HepG2 (cell line): ENCODE results near the gene DNAJC8. TPM values are rescaled to one million over a fixed set of nuclear protein-coding genes. Genes with fewer than 3 reads are reported as not detected.

ENCODE experiments used
- ATAC-seq: fragments of 200-7000 bp; cut with Tn5 transposase; 3 replicates; pipeline ENCODE4 v1.9.1; 2020; ENCODE audit warnings: mild to moderate bottlenecking, moderate library complexity
- BruUV-seq: library from RNA; stranded (reverse); fragments of 400-500 nt; replicated peaks from 2 replicates; lab custom pipeline; 2021; lab: Mats Ljungman, UMichigan
- CTCF ChIA-PET: fragments of 300-600 bp; formaldehyde crosslinking; extraction: SDS; loops from one replicate; lab custom pipeline; 2021; ENCODE audit warnings: low total read pairs, inconsistent platforms, low intra/inter-chr PET ratio; lab: Yijun Ruan, JAX
- POLR2A ChIA-PET: fragments of 350-600 bp; sonication (Branson Sonifier 250); formaldehyde crosslinking; loops from one replicate; lab custom pipeline; 2020; ENCODE audit warnings: antibody characterized with exemption, inconsistent platforms; lab: Yijun Ruan, JAX
- DNase-seq: peaks from one replicate; pipeline ENCODE4 v3.0.0-alpha.2; 2015; ENCODE audit warnings: low spot score
- FAIRE-seq: peaks from 3 replicates; lab custom pipeline; 2011; peaks lifted over from hg19 to GRCh38; lab: Jason Lieb, UNC
- H2AFZ ChIP-seq: one replicate; pipeline ENCODE4 v1.6.1; 2011; ENCODE audit warnings: low read length, inconsistent platforms
- H3K27ac ChIP-seq: fragments of 300-600 bp; 3 replicates; pipeline ENCODE4 v1.8.0; 2011; ENCODE audit warnings: mixed run types, mild to moderate bottlenecking, mixed read lengths, low read length, inconsistent platforms; ENCODE audit not compliant: insufficient read depth; ENCODE audit errors: extremely low read length
- H3K27me3 ChIP-seq, 2 experiments: fragments of 200-600 bp in 1 of 2; 2 replicates in 1 of 2; 3 replicates in 1 of 2; pipeline versions ENCODE4 v1.6.0 to v1.8.0; 2011; ENCODE audit warnings: low read length in 2 of 2, mild to moderate bottlenecking in 2 of 2, moderate library complexity in 2 of 2, inconsistent platforms in 1 of 2; ENCODE audit not compliant: insufficient read depth in 2 of 2, control insufficient read depth in 1 of 2
- H3K36me3 ChIP-seq, 2 experiments: fragments of 200-600 bp in 1 of 2; replicated peaks in 1 of 2; 2 replicates in 1 of 2; 3 replicates in 1 of 2; pipeline versions ENCODE4 v1.5.1 to v1.8.0; 2011; ENCODE audit warnings: low read length in 2 of 2, inconsistent platforms in 1 of 2; ENCODE audit not compliant: insufficient read depth in 2 of 2, control insufficient read depth in 1 of 2
- H3K4me1 ChIP-seq: 2 replicates; pipeline ENCODE4 v1.5.1; 2012; ENCODE audit warnings: low read length, inconsistent platforms; ENCODE audit not compliant: insufficient read depth
- H3K4me2 ChIP-seq: 2 replicates; pipeline ENCODE4 v1.6.0; 2011; ENCODE audit warnings: low read depth, low read length, inconsistent platforms
- H3K4me3 ChIP-seq, 3 experiments: fragments of 200-600 bp in 1 of 3; sonication (generic), shearing (Covaris generic) in 1 of 3; replicated peaks in 1 of 3; 2 replicates each; pipeline ENCODE4 v1.5.1; 2011 to 2016; ENCODE audit warnings: low read length in 3 of 3, inconsistent platforms in 2 of 3, low read depth in 2 of 3, mild to moderate bottlenecking in 2 of 3, control low read depth in 1 of 3, mixed read lengths in 1 of 3; ENCODE audit not compliant: insufficient read depth in 1 of 3
- H3K79me2 ChIP-seq: one replicate; pipeline ENCODE4 v1.6.1; 2011; ENCODE audit warnings: low read length, inconsistent platforms; ENCODE audit not compliant: insufficient read depth
- H3K9ac ChIP-seq: 2 replicates; pipeline ENCODE4 v1.6.0; 2011; ENCODE audit warnings: mild to moderate bottlenecking, low read depth, low read length, inconsistent platforms; ENCODE audit not compliant: insufficient read depth
- H3K9me3 ChIP-seq: 2 replicates; pipeline ENCODE4 v1.5.1; 2012; ENCODE audit warnings: mild to moderate bottlenecking, low read length
- H4K20me1 ChIP-seq: 2 replicates; pipeline ENCODE4 v1.6.0; 2011; ENCODE audit warnings: inconsistent platforms, mild to moderate bottlenecking, low read length, moderate library complexity; ENCODE audit not compliant: insufficient read depth
- MED1 ChIP-seq: sonication (generic); formaldehyde crosslinking; IDR thresholded peaks from 2 replicates; pipeline ENCODE4 v1.4.0; 2020; ENCODE audit warnings: missing genetic modification reagents
- MEF2D ChIP-seq: sonication (generic); formaldehyde crosslinking; IDR thresholded peaks from 2 replicates; pipeline ENCODE4 v1.5.1; 2020; ENCODE audit warnings: mild to moderate bottlenecking, missing genetic modification reagents
- NFRKB ChIP-seq: fragments of 450-650 bp; IDR thresholded peaks from 2 replicates; pipeline ENCODE4 v1.6.1; 2017
- POGZ ChIP-seq: sonication (generic); formaldehyde crosslinking; IDR thresholded peaks from 2 replicates; pipeline ENCODE4 v1.4.0; 2020; ENCODE audit warnings: mild to moderate bottlenecking, missing genetic modification reagents
- TFAP4 ChIP-seq: sonication (generic); IDR thresholded peaks from 2 replicates; pipeline ENCODE4 v1.6.1; 2016; ENCODE audit warnings: low read depth, borderline replicate concordance
- ZNF513 ChIP-seq: sonication (generic); formaldehyde crosslinking; conservative IDR thresholded peaks from 2 replicates; pipeline ENCODE4 v1.5.0; 2020; ENCODE audit warnings: missing genetic modification reagents
- ZNF691 ChIP-seq: sonication (generic); formaldehyde crosslinking; IDR thresholded peaks from 2 replicates; pipeline ENCODE4 v1.4.0; 2020; ENCODE audit warnings: missing genetic modification reagents, low read depth, mild to moderate bottlenecking, borderline replicate concordance
- WGBS: methylation state at CpG from one replicate; pipeline ENCODE4 v1.1.6; 2017; ENCODE audit warnings: low lambda C conversion rate; 5-methylcytosine and 5-hydroxymethylcytosine counted together
- in situ Hi-C: cut with HindIII; loops from 2 replicates; pipeline ENCODE4 v1.10.0; 2017; ENCODE audit warnings: low pct_unique_long_range_greater_than_20kb; ENCODE audit not compliant: extremely low pct_ligation_motif_present
- intact Hi-C: fragments of 100-400 bp; cut with micrococcal nuclease; formaldehyde crosslinking; loops from one replicate; pipeline ENCODE4 v1.10.0; 2022; ENCODE audit not compliant: unreplicated experiment
- polyA plus RNA-seq, 8 experiments: library from polyadenylated mRNA; depleted of rRNA in 3 of 8; stranded (reverse) in 7 of 8; unstranded in 1 of 8; fragments of >200 nt; fragmentation: Illumina TruSeq in 4 of 8; extraction: Trizol in 4 of 8; gene quantifications; 2 replicates each; pipeline versions ENCODE4 v1.2.1 to v1.2.3, GENCODE V29; 2011 to 2016; ENCODE audit warnings: low read depth in 4 of 8, missing spikeins in 1 of 8, mixed read lengths in 1 of 8; ENCODE audit not compliant: insufficient read depth in 1 of 8
- total RNA-seq, 5 experiments: library from RNA; depleted of rRNA; stranded (reverse); fragments of >200 nt; fragmentation: Illumina TruSeq; extraction: Trizol; gene quantifications; 2 replicates each; pipeline ENCODE4 v1.2.3, GENCODE V29; 2016; ENCODE audit warnings: low read depth in 1 of 5

The DNAJC8 gene
- total and polyA plus RNA-seq, 2 of the 13 experiments (the other 11 are each of a cell fraction or from before 2014, with no cell fraction given), result 54.5 to 126 TPM

GRCh38 chr1:28259252-28259933 lies 26.6 kb upstream of the DNAJC8 start, which contains the start of gene SESN2 (continued):
- no peak for TF ChIP-seq ZNF513 (CRISPR knock-in tag)
- TF ChIP-seq MED1 (CRISPR knock-in tag), result peak; percentile 38
- peak; percentile 26; the same call in 1 of the 2 replicates for TF ChIP-seq TFAP4
- no peak for TF ChIP-seq NFRKB

- in situ Hi-C loops (no loop called here), intact Hi-C loops (no loop called here)
- Histone ChIP-seq H3K4me1 (peaks cover 50% of the 10 kb centered on the region), H3K27me3 (peaks cover 0 to 1% of the 10 kb centered on the region in 2 experiments; a peak in 1 of 5 replicates), H4K20me1 (peaks cover 25% of the 10 kb centered on the region), H3K79me2 (peaks cover 39% of the 10 kb centered on the region), H3K4me2 (peak overlapping the region; percentile 97), H2AFZ (peak overlapping the region; percentile 73), H3K4me3 (peak overlapping the region; percentile 57 to 98 (median 65)), H3K27ac (no peak overlapping the region), H3K36me3 (peaks cover 0 to 2% of the 10 kb centered on the region in 2 experiments; a peak in 1 of 5 replicates), H3K9me3 (no peaks in the 10 kb centered on the region), H3K9ac (peak overlapping the region; percentile 67)
- under 1% methylated on average over 12 of the region's 12 CpGs for WGBS
- POLR2A ChIA-PET, result interaction anchor here (0.8 to 2.8 kb wide), 8 partner anchors 7 to 111 kb away, joined by 3 to 16 read pairs (median 4); partner anchors contain the start of genes MED18 and PHACTR4
- FAIRE-seq (no peak), DNase-seq (no peak), ATAC-seq (no peak)
- TF ChIP-seq ZNF691 (CRISPR knock-in tag) (0 out of 2 replicates have a peak, but pooled peaks have one; percentile 23), MEF2D (CRISPR knock-in tag) (0 out of 2 replicates have a peak, but pooled peaks have one; percentile 21), POGZ (CRISPR knock-in tag) (no peak)
- BruUV-seq, result TSS peak; percentile 79
- CTCF ChIA-PET, result no interaction called here
These were observed 25.9 kb upstream of the DNAJC8 start for GRCh38 chr1:28258628-28259251.
